HepG2 (cell line): Measurements from ENCODE around the gene CCDC57. TPM values are rescaled to one million over a fixed set of nuclear protein-coding genes. Genes with fewer than 3 reads are reported as not detected.

Source experiments
- IRF1 ChIP-seq: sonication (generic); formaldehyde crosslinking; IDR thresholded peaks from 2 replicates; pipeline ENCODE4 v1.4.0; 2020; ENCODE audit warnings: low read depth, mild to moderate bottlenecking, missing genetic modification reagents
- NFE2L2 ChIP-seq: fragments of 150-350 bp; IDR thresholded peaks from 2 replicates; pipeline ENCODE4 v1.6.1; 2014; ENCODE audit warnings: low read length
- NR2F1 ChIP-seq, 2 experiments: fragments of 450-650 bp in 1 of 2; formaldehyde crosslinking in 1 of 2; IDR thresholded peaks; 2 replicates each; pipeline versions ENCODE4 v1.5.0 to v1.6.1; 2016 to 2020; ENCODE audit warnings: mild to moderate bottlenecking in 1 of 2, missing compliant biosample characterization in 1 of 2, missing genetic modification reagents in 1 of 2, moderate library complexity in 1 of 2
- PAF1 ChIP-seq: IDR thresholded peaks from 2 replicates; pipeline ENCODE4 v1.6.1; 2016; ENCODE audit warnings: missing genetic modification reagents, missing compliant biosample characterization
- PHF5A ChIP-seq: IDR thresholded peaks from one replicate; pipeline ENCODE4 v1.6.1; 2018; ENCODE audit warnings: low read depth, missing genetic modification reagents; ENCODE audit not compliant: unreplicated experiment
- SAFB2 ChIP-seq: sonication (generic); formaldehyde crosslinking; IDR thresholded peaks from 2 replicates; pipeline ENCODE4 v1.5.1; 2020; ENCODE audit warnings: missing genetic modification reagents, low read depth, mild to moderate bottlenecking, borderline replicate concordance
- SSRP1 ChIP-seq: IDR thresholded peaks from 2 replicates; pipeline ENCODE4 v1.6.1; 2016; ENCODE audit warnings: control low read depth
- ZNF496 ChIP-seq: sonication (generic); formaldehyde crosslinking; IDR thresholded peaks from 2 replicates; pipeline ENCODE4 v1.8.1; 2023; ENCODE audit warnings: mild to moderate bottlenecking, moderate library complexity, missing genetic modification reagents; ENCODE audit not compliant: insufficient replicate concordance
- ZNF574 ChIP-seq: sonication (generic); formaldehyde crosslinking; IDR thresholded peaks from 2 replicates; pipeline ENCODE4 v1.4.0; 2020; ENCODE audit warnings: missing genetic modification reagents
- ZNF614 ChIP-seq: IDR thresholded peaks from 2 replicates; pipeline ENCODE4 v1.6.1; 2018; ENCODE audit warnings: missing biosample characterization, missing genetic modification reagents, inconsistent platforms, borderline replicate concordance
- ZNF646 ChIP-seq: sonication (generic); formaldehyde crosslinking; IDR thresholded peaks from 2 replicates; pipeline ENCODE4 v1.9.0; 2021; ENCODE audit warnings: mild to moderate bottlenecking, missing genetic modification reagents
- ZNF703 ChIP-seq: sonication (generic); formaldehyde crosslinking; IDR thresholded peaks from 2 replicates; pipeline ENCODE4 v1.5.1; 2020; ENCODE audit warnings: missing genetic modification reagents, mild to moderate bottlenecking, moderate library complexity, borderline replicate concordance
- ZNF784 ChIP-seq: sonication (generic); formaldehyde crosslinking; IDR thresholded peaks from 2 replicates; pipeline ENCODE4 v1.5.1; 2020; ENCODE audit warnings: missing genetic modification reagents, mild to moderate bottlenecking, borderline replicate concordance
- ZSCAN29 ChIP-seq: sonication (generic); formaldehyde crosslinking; conservative IDR thresholded peaks from 2 replicates; pipeline ENCODE4 v1.4.0; 2020; ENCODE audit warnings: mild to moderate bottlenecking, missing genetic modification reagents
- ZSCAN30 ChIP-seq: sonication (generic); formaldehyde crosslinking; IDR thresholded peaks from 2 replicates; pipeline ENCODE4 v1.5.0; 2020; ENCODE audit warnings: mild to moderate bottlenecking, missing genetic modification reagents
- ZUFSP ChIP-seq: sonication (generic); formaldehyde crosslinking; IDR thresholded peaks from 2 replicates; pipeline ENCODE4 v1.9.0; 2021; ENCODE audit warnings: missing genetic modification reagents, mild to moderate bottlenecking, borderline replicate concordance
- polyA plus RNA-seq, 8 experiments: library from polyadenylated mRNA; depleted of rRNA in 3 of 8; stranded (reverse) in 7 of 8; unstranded in 1 of 8; fragments of >200 nt; fragmentation: Illumina TruSeq in 4 of 8; extraction: Trizol in 4 of 8; gene quantifications; 2 replicates each; pipeline versions ENCODE4 v1.2.1 to v1.2.3, GENCODE V29; 2011 to 2016; ENCODE audit warnings: low read depth in 4 of 8, missing spikeins in 1 of 8, mixed read lengths in 1 of 8; ENCODE audit not compliant: insufficient read depth in 1 of 8
- total RNA-seq, 5 experiments: library from RNA; depleted of rRNA; stranded (reverse); fragments of >200 nt; fragmentation: Illumina TruSeq; extraction: Trizol; gene quantifications; 2 replicates each; pipeline ENCODE4 v1.2.3, GENCODE V29; 2016; ENCODE audit warnings: low read depth in 1 of 5
- TF ChIP-seq, protein P1 (sequence below): sonication (generic); formaldehyde crosslinking; IDR thresholded peaks from 2 replicates; pipeline ENCODE4 v1.4.0; 2020; ENCODE audit warnings: mild to moderate bottlenecking, missing genetic modification reagents

The CCDC57 gene
- total and polyA plus RNA-seq, 2 of the 13 experiments (the other 11 are each of a cell fraction or from before 2014, with no cell fraction given), result 59.3 to 59.9 TPM

GRCh38 chr17:82110298-82110697 is 102.3 kb downstream of the CCDC57 start (continued):
- TF ChIP-seq ZNF703 (CRISPR knock-in tag), result no peak
- TF ChIP-seq, protein P1, sequence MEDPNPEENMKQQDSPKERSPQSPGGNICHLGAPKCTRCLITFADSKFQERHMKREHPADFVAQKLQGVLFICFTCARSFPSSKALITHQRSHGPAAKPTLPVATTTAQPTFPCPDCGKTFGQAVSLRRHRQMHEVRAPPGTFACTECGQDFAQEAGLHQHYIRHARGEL (CRISPR knock-in tag), result no peak
- TF ChIP-seq ZNF496 (CRISPR knock-in tag), result no peak
- TF ChIP-seq ZSCAN29 (CRISPR knock-in tag), result no peak
- TF ChIP-seq PAF1 (CRISPR knock-in tag), result no peak
- TF ChIP-seq NFE2L2, result no peak
- TF ChIP-seq ZNF646 (CRISPR knock-in tag), result no peak
- no peak for TF ChIP-seq SAFB2 (CRISPR knock-in tag)
- no peak for TF ChIP-seq ZSCAN30 (CRISPR knock-in tag)
- TF ChIP-seq ZNF784 (CRISPR knock-in tag), result no peak
- TF ChIP-seq IRF1 (CRISPR knock-in tag), result no peak
- no peak for TF ChIP-seq PHF5A
- TF ChIP-seq ZUFSP (CRISPR knock-in tag), result no peak
- no peak for TF ChIP-seq ZNF614 (CRISPR knock-in tag)
- no peak for TF ChIP-seq ZNF574
- no peak for TF ChIP-seq NR2F1 (CRISPR knock-in tag; IDR thresholded peaks at IDR 0.05)
- TF ChIP-seq SSRP1 (CRISPR knock-in tag), result no peak
